ENCODE data around the gene SLC24A1.

DNA sequence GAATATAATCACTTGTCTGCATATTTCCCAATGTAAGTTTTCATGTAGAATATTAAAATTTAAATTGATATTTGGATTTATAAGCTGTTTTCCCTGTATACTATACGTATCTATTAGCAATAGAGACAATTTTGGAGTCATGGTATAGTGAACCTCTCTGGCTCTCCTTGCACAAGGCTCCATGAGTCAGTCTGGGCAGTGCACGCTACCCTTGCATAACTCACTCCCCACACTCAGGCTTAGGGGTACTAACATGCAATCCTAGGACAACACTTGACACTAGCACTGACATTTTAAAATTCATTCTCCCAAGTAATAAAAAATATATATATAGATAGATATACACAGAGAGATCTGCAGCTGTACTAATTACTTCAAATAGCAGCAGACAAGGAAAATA, 39.2 kb downstream of the SLC24A1 start:
- TF ChIP-seq, protein P1, sequence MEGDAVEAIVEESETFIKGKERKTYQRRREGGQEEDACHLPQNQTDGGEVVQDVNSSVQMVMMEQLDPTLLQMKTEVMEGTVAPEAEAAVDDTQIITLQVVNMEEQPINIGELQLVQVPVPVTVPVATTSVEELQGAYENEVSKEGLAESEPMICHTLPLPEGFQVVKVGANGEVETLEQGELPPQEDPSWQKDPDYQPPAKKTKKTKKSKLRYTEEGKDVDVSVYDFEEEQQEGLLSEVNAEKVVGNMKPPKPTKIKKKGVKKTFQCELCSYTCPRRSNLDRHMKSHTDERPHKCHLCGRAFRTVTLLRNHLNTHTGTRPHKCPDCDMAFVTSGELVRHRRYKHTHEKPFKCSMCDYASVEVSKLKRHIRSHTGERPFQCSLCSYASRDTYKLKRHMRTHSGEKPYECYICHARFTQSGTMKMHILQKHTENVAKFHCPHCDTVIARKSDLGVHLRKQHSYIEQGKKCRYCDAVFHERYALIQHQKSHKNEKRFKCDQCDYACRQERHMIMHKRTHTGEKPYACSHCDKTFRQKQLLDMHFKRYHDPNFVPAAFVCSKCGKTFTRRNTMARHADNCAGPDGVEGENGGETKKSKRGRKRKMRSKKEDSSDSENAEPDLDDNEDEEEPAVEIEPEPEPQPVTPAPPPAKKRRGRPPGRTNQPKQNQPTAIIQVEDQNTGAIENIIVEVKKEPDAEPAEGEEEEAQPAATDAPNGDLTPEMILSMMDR (IDR thresholded peaks at IDR 0.05), result no peak
- TF ChIP-seq POLR2A (IDR thresholded peaks at IDR 0.05), result no peak
